NK-92 (cell line): ENCODE data around the gene PRICKLE3.
A peak's percentile ranks its signal among the peaks of the same experiment; 100 is the strongest.
"Not testable (repeated sequence)": the region's sequence is repeated elsewhere in the genome, so short reads cannot be mapped to it uniquely, and the experiment has no call there.

Experiments used
- DNase-seq: peaks from one replicate; lab custom pipeline; 2025; ENCODE audit not compliant: unreplicated experiment; lab: John Stamatoyannopoulos, UW

Gene PRICKLE3

GRCh38 chrX:49161632-49162031 lies 24.5 kb downstream of the PRICKLE3 start:
- DNase-seq, result no peak

- DNase-seq, result no peak
Measured at GRCh38 chrX:49160908-49161307, 25.3 kb downstream of the PRICKLE3 start.

GRCh38 chrX:49157194-49157593 lies 29.0 kb downstream of the PRICKLE3 start:
- DNase-seq, result no peak

GRCh38 chrX:49155900-49156837 lies 30.0 kb downstream of the PRICKLE3 start:
- DNase-seq, result peak; percentile 16

- no peak for DNase-seq
Measured at GRCh38 chrX:49155243-49155899, 30.8 kb downstream of the PRICKLE3 start.

GRCh38 chrX:49153467-49153866 lies 32.7 kb downstream of the PRICKLE3 start:
- no peak for DNase-seq

GRCh38 chrX:49149291-49149690 lies 36.9 kb downstream of the PRICKLE3 start:
- not testable (repeated sequence) for DNase-seq

GRCh38 chrX:49148390-49149100 lies 37.6 kb downstream of the PRICKLE3 start:
- not testable (repeated sequence) for DNase-seq

GRCh38 chrX:49147936-49148335 lies 38.2 kb downstream of the PRICKLE3 start:
- DNase-seq, result no peak

GRCh38 chrX:49147282-49147681 lies 38.9 kb downstream of the PRICKLE3 start:
- no peak for DNase-seq

- not testable (repeated sequence) for DNase-seq
Measured at GRCh38 chrX:49143154-49143553, 43.0 kb downstream of the PRICKLE3 start.

- not testable (repeated sequence) for DNase-seq
Measured at GRCh38 chrX:49142264-49142663, 43.9 kb downstream of the PRICKLE3 start.

GRCh38 chrX:49139713-49140112 lies 46.5 kb downstream of the PRICKLE3 start:
- no peak for DNase-seq

- no peak for DNase-seq
Measured at GRCh38 chrX:49137492-49137891, 48.7 kb downstream of the PRICKLE3 start.

GRCh38 chrX:49133759-49134158 lies 52.4 kb downstream of the PRICKLE3 start:
- DNase-seq, result no peak

- not testable (repeated sequence) for DNase-seq
Measured at GRCh38 chrX:49132275-49132674, 53.9 kb downstream of the PRICKLE3 start.

- no peak for DNase-seq
Measured at GRCh38 chrX:49129427-49129826, 56.7 kb downstream of the PRICKLE3 start.

- not testable (repeated sequence) for DNase-seq
Measured at GRCh38 chrX:49127742-49128258, 58.4 kb downstream of the PRICKLE3 start.
